M059J (cell line): ENCODE measurements around the gene GOLGA8J. TPM values are rescaled to one million over a fixed set of nuclear protein-coding genes. Genes with fewer than 3 reads are reported as not detected.
A peak's percentile ranks its signal among the peaks of the same experiment; 100 is the strongest.
"Not testable (repeated sequence)": the region's sequence is repeated elsewhere in the genome, so short reads cannot be mapped to it uniquely, and the experiment has no call there.

Experiments
- DNase-seq: peaks from one replicate; pipeline ENCODE4 v3.0.0-alpha.2; 2012; ENCODE audit warnings: low read depth
- total RNA-seq: library from RNA; depleted of rRNA; stranded (reverse); fragments of >200 nt; shearing (Covaris generic); gene quantifications from 2 replicates; pipeline ENCODE4 v1.2.3, GENCODE V29; 2014; rRNA removed

The GOLGA8J gene
- total RNA-seq, 1 experiment from 2014 or later = not detected

- no peak for DNase-seq
Measured at GRCh38 chr15:30072630-30073029, 10.1 kb upstream of the GOLGA8J start.

DNA sequence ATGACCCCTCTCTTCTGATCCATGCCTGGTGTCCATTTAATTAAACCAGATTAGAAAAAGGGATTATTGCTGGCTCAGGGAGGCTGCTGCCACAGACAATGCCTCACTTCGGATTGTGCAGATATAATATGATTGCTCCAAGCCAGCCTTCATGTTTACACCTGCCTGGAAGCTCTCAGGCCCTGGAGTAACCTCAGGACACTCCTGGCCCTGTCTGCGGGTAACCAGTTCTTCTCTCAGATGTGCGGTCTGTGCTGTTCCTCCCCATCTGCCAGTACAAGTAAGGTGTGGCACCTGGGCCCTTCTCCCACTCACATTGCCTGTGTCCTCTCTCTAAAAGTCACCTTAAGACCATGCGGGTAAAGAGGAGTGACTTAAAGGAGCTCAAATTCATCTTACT lies 8.8 kb upstream of the GOLGA8J start:
- DNase-seq = no peak

DNA sequence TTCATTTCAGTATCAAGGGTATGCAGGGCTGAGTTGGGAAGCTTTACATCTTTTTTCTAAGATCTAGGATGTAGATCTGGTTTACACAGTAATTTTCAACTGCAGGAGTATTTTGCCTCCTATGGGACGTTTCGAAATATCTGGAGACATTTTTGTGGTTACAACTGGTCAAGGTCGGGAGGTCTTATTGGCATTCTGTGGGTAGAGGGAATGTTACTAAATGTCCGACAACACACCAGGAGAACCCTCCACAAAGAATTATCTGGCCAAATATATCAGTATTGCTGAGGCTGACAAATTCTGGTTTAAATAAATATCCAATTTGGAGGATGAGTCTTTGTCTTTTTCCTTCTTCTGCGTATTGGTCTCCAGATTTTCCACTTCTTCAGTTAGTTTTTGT lies 1.9 kb upstream of the GOLGA8J start:
- peak; percentile 77 for DNase-seq

- DNase-seq = not testable (repeated sequence)
Measured at GRCh38 chr15:30097827-30098226, 15.1 kb downstream of the GOLGA8J start.

- not testable (repeated sequence) for DNase-seq
Measured at GRCh38 chr15:30102890-30103289, 20.1 kb downstream of the GOLGA8J start.

GRCh38 chr15:30103941-30104507 lies 21.3 kb downstream of the GOLGA8J start:
- not testable (repeated sequence) for DNase-seq

- not testable (repeated sequence) for DNase-seq
Measured at GRCh38 chr15:30110591-30110990, 27.8 kb downstream of the GOLGA8J start.

DNA sequence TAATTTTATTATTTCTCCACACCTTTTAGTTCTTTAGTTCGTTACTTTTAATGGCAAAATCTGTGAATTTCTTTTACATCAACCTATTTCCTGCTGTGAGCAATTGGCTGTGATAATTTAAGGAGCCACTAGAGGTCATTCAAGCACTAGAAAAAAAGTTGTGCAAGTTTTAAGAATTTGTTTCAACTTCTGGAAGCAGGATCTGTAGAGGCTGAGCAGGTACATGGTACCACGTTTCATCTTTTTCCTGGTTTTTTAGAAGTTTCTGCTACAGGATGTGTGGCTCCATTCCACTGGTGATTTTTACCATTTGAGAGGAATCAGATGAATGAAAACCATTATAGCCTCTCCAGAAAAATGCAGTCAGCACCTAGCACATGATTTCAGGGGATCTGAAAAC lies 47.3 kb downstream of the GOLGA8J start:
- DNase-seq = peak; percentile 1

GRCh38 chr15:30134751-30135150 lies 52.0 kb downstream of the GOLGA8J start, which contains the start of gene GOLGA8T:
GOLGA8T (plus strand) TSS chr15:30135051; CDS start chr15:30135149, 98 bp downstream.
- DNase-seq = not testable (repeated sequence)

Other genes starting within 250 kb of the GOLGA8J start
- gene GOLGA8T, start 52.1 kb downstream of the GOLGA8J start, total RNA-seq = not detected in 2 replicates